AG04449 (cell line): ENCODE data around the gene DIP2A.

Source experiments
- CTCF ChIA-PET: fragments of 350-600 bp; formaldehyde crosslinking; extraction: SDS; loops from one replicate; lab custom pipeline; 2021; ENCODE audit warnings: antibody characterized with exemption; lab: Yijun Ruan, JAX
- POLR2A ChIA-PET: fragments of 400-600, 350-600 bp; formaldehyde crosslinking; extraction: SDS; loops from one replicate; lab custom pipeline; 2020; ENCODE audit warnings: antibody characterized with exemption, inconsistent platforms; lab: Yijun Ruan, JAX
- DNase-seq: peaks from one replicate; pipeline ENCODE4 v3.0.0-alpha.2; 2010; ENCODE audit warnings: low read depth, low spot score
- H3K4me3 ChIP-seq: 2 replicates; pipeline ENCODE4 v1.5.1; 2011; ENCODE audit warnings: low read depth, mild to moderate bottlenecking, control low read depth, low read length
- CTCF ChIP-seq: IDR thresholded peaks from one replicate; pipeline ENCODE4 v1.5.1; 2011; ENCODE audit warnings: mild to moderate bottlenecking, moderate library complexity, low read length, control low read depth, inconsistent platforms; ENCODE audit not compliant: insufficient read depth; ENCODE audit errors: missing control alignments

DIP2A gene

GRCh38 chr21:46482225-46482845, 23.6 kb downstream of the DIP2A start:
- TF ChIP-seq CTCF, result no peak
- no peak overlapping the region for H3K4me3 ChIP-seq
- CTCF ChIA-PET, result interaction anchor here (1.0 kb wide), 1 partner anchor 11 kb away, joined by 3 read pairs; no protein-coding TSS in a partner anchor
- POLR2A ChIA-PET, result no interaction called here
- DNase-seq, result no peak

- CTCF ChIA-PET, result interaction anchor here (1.0 kb wide), 1 partner anchor 12 kb away, joined by 3 read pairs; no protein-coding TSS in a partner anchor
- no peak overlapping the region for H3K4me3 ChIP-seq
- DNase-seq, result no peak
- POLR2A ChIA-PET, result no interaction called here
- TF ChIP-seq CTCF, result no peak
Measured at GRCh38 chr21:46482846-46483231, 24.1 kb downstream of the DIP2A start.

GRCh38 chr21:46483300-46484295, 24.9 kb downstream of the DIP2A start:
- no peak for DNase-seq
- no peak for TF ChIP-seq CTCF
- CTCF ChIA-PET, result no interaction called here
- no peak overlapping the region for H3K4me3 ChIP-seq
- POLR2A ChIA-PET, result no interaction called here

GRCh38 chr21:46486481-46487126, 27.9 kb downstream of the DIP2A start:
- H3K4me3 ChIP-seq, result no peak overlapping the region
- ChIA-PET CTCF (no interaction called here), POLR2A (no interaction called here)
- TF ChIP-seq CTCF, result no peak
- no peak for DNase-seq

- no peak overlapping the region for H3K4me3 ChIP-seq
- no peak for TF ChIP-seq CTCF
- ChIA-PET CTCF (interaction anchor here (1.3 kb wide), 1 partner anchor 11 kb away, joined by 4 read pairs; no protein-coding TSS in a partner anchor), POLR2A (no interaction called here)
- DNase-seq, result no peak
Measured at GRCh38 chr21:46489162-46489663, 30.5 kb downstream of the DIP2A start.
